ENCODE results near the gene TPD52L1. TPM values are rescaled to one million over a fixed set of nuclear protein-coding genes. Genes with fewer than 3 reads are reported as not detected.

Gene TPD52L1
- total and polyA plus RNA-seq, 2 donors (not counting 1 experiment from before 2014, with no cell fraction given): not detected

DNA sequence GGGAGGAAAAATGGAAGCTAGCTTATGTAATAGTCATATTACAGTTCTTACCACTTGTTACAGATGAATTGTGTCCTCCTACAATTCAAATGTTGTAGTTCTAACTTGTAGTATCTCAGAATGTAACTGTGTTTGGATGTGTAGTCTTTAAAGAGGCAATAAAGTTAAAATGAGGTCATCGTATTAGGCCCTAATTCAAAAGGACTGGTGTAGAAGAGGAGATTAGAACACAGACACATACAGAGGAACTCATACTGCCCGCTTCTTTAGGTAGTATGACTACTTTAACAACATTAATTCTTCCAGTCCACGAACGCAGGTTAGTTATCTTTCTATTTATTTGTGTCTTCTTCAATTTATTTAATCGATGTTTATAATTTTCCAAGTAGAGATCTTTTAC lies 46.5 kb upstream of the TPD52L1 start:
- H2AFZ ChIP-seq (ENCODE audit: insufficient read depth, low read depth, low read length, poor library complexity, severe bottlenecking): no peak overlapping the region
- H3K36me3 ChIP-seq (replicated peaks in 1 of 2; ENCODE audit: control extremely low read depth in 1 of 2, control insufficient read depth in 1 of 2, extremely low read depth in 1 of 2, insufficient read depth in 2 of 2, low read length in 1 of 2): no peaks in the 10 kb centered on the region

DNA sequence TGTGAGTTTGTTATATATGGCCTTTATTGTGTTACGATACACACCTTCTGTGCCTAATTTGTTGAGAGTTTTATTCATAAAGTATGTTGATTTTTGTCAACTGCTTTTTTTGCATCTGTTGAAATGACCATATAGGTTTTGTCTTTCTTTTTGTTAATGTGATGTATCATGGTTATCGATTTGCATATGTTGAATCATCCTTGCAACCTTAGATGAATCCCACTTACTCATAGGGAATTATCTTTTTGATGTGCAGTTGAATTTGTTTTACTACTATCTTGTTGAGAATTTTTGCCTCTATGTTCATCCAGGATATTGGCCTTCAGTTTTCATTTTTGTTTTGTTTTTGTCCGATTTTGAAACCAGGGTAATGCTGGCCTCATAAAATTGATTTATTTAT lies 45.7 kb upstream of the TPD52L1 start:
- H3K4me2 ChIP-seq (replicated peaks; ENCODE audit: low read depth, low read length, poor library complexity, severe bottlenecking): no peak overlapping the region
- H4K20me1 ChIP-seq (ENCODE audit: control insufficient read depth, insufficient read depth, low read length, poor library complexity, severe bottlenecking): no peaks in the 10 kb centered on the region
- H3K27ac ChIP-seq (ENCODE audit: low read length in 2 of 2): no peak overlapping the region
- peaks cover 0 to 22% (median 11%) of the 10 kb centered on the region in 3 donors for H3K9me3 ChIP-seq (ENCODE audit: control extremely low read depth in 1 of 3, control insufficient read depth in 2 of 3, insufficient read depth in 1 of 3, low read length in 2 of 3)
- DNase-seq (no peak), ATAC-seq (ENCODE audit: low read depth) (no peak)
- no peak for TF ChIP-seq EZH2 (IDR thresholded peaks at IDR 0.05; ENCODE audit: borderline replicate concordance, insufficient read depth, low read depth, low read length, poor library complexity, severe bottlenecking)
- TF ChIP-seq, protein P1, sequence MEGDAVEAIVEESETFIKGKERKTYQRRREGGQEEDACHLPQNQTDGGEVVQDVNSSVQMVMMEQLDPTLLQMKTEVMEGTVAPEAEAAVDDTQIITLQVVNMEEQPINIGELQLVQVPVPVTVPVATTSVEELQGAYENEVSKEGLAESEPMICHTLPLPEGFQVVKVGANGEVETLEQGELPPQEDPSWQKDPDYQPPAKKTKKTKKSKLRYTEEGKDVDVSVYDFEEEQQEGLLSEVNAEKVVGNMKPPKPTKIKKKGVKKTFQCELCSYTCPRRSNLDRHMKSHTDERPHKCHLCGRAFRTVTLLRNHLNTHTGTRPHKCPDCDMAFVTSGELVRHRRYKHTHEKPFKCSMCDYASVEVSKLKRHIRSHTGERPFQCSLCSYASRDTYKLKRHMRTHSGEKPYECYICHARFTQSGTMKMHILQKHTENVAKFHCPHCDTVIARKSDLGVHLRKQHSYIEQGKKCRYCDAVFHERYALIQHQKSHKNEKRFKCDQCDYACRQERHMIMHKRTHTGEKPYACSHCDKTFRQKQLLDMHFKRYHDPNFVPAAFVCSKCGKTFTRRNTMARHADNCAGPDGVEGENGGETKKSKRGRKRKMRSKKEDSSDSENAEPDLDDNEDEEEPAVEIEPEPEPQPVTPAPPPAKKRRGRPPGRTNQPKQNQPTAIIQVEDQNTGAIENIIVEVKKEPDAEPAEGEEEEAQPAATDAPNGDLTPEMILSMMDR (IDR thresholded peaks at IDR 0.05): no peak
- ChIA-PET CTCF (no interaction called here), POLR2A (no interaction called here)
- H3K9ac ChIP-seq (ENCODE audit: low read length): no peak overlapping the region
- 100% methylated on average over 1 of the region's 3 CpGs for WGBS (ENCODE audit: insufficient coverage)
- H3K27me3 Mint-ChIP-seq: no peaks in the 10 kb centered on the region
- H3K4me1 Mint-ChIP-seq: no peaks in the 10 kb centered on the region
- no peaks in the 10 kb centered on the region for H3K36me3 ChIP-seq (replicated peaks in 1 of 2; ENCODE audit: control extremely low read depth in 1 of 2, control insufficient read depth in 1 of 2, extremely low read depth in 1 of 2, insufficient read depth in 2 of 2, low read length in 1 of 2)
- no peaks in the 10 kb centered on the region for H3K4me1 ChIP-seq (ENCODE audit: control insufficient read depth in 2 of 2, insufficient read depth in 2 of 2, low read length in 2 of 2)
- H3K27me3 ChIP-seq (replicated peaks in 1 of 4; ENCODE audit: control extremely low read depth in 1 of 4, control insufficient read depth in 3 of 4, insufficient read depth in 4 of 4, low read length in 3 of 4): no peaks in the 10 kb centered on the region
- H2AFZ ChIP-seq (ENCODE audit: insufficient read depth, low read depth, low read length, poor library complexity, severe bottlenecking): no peak overlapping the region
- H3K27ac Mint-ChIP-seq: no peak overlapping the region
- H3K4me3 Mint-ChIP-seq: no peak overlapping the region
- peaks cover 18% of the 10 kb centered on the region for H3K9me3 Mint-ChIP-seq (ENCODE audit: insufficient read depth)
- H3K4me3 ChIP-seq (ENCODE audit: control extremely low read depth in 1 of 5, extremely low read depth in 1 of 5, insufficient read depth in 1 of 5, low read depth in 2 of 5, low read length in 4 of 5): no peak overlapping the region
- no peaks in the 10 kb centered on the region for H3K79me2 ChIP-seq (ENCODE audit: control insufficient read depth, insufficient read depth, low read length)
- intact Hi-C loops (cut with micrococcal nuclease): no loop called here

More for the DNA sequence above, 46.5 kb upstream of the TPD52L1 start:
- no peak for TF ChIP-seq EZH2 (IDR thresholded peaks at IDR 0.05; ENCODE audit: borderline replicate concordance, insufficient read depth, low read depth, low read length, poor library complexity, severe bottlenecking)
- TF ChIP-seq, protein P1 (IDR thresholded peaks at IDR 0.05): no peak
- ATAC-seq (ENCODE audit: low read depth) (no peak), DNase-seq (no peak)
- ChIA-PET CTCF (no interaction called here), POLR2A (no interaction called here)
- Histone ChIP-seq H3K79me2 (ENCODE audit: control insufficient read depth, insufficient read depth, low read length) (no peaks in the 10 kb centered on the region), H3K27ac (ENCODE audit: low read length in 2 of 2) (no peak overlapping the region), H3K9me3 (ENCODE audit: control extremely low read depth in 1 of 3, control insufficient read depth in 2 of 3, insufficient read depth in 1 of 3, low read length in 2 of 3) (peaks cover 0 to 16% (median 4%) of the 10 kb centered on the region in 3 donors), H4K20me1 (ENCODE audit: control insufficient read depth, insufficient read depth, low read length, poor library complexity, severe bottlenecking) (no peaks in the 10 kb centered on the region), H3K9ac (ENCODE audit: low read length) (no peak overlapping the region), H3K4me3 (ENCODE audit: control extremely low read depth in 1 of 5, extremely low read depth in 1 of 5, insufficient read depth in 1 of 5, low read depth in 2 of 5, low read length in 4 of 5) (no peak overlapping the region), H3K27me3 (replicated peaks in 1 of 4; ENCODE audit: control extremely low read depth in 1 of 4, control insufficient read depth in 3 of 4, insufficient read depth in 4 of 4, low read length in 3 of 4) (no peaks in the 10 kb centered on the region), H3K4me1 (ENCODE audit: control insufficient read depth in 2 of 2, insufficient read depth in 2 of 2, low read length in 2 of 2) (no peaks in the 10 kb centered on the region), H3K4me2 (replicated peaks; ENCODE audit: low read depth, low read length, poor library complexity, severe bottlenecking) (no peak overlapping the region)
- Mint-ChIP-seq H3K27me3 (no peaks in the 10 kb centered on the region), H3K27ac (no peak overlapping the region), H3K9me3 (ENCODE audit: insufficient read depth) (peaks cover 14% of the 10 kb centered on the region), H3K4me1 (no peaks in the 10 kb centered on the region), H3K4me3 (no peak overlapping the region)
- WGBS (ENCODE audit: insufficient coverage): no CpG with 5 or more reads among the region's 5 CpGs
- intact Hi-C loops (cut with micrococcal nuclease): no loop called here
